Esophagus squamous epithelium (tissue), 4 donors: ENCODE results near the gene CAPNS2.

ENCODE experiments used
- CTCF ChIP-seq, 6 experiments: fragments of 450-650 bp in 4 of 6; fragments of 200-600 bp in 2 of 6; sonication (generic) in 2 of 6; IDR thresholded peaks; one replicate each; pipeline ENCODE4 v1.5.1; 2016 to 2019; ENCODE audit warnings: antibody characterized with exemption in 6 of 6, mild to moderate bottlenecking in 4 of 6, moderate library complexity in 4 of 6
- POLR2A ChIP-seq, 4 donors: fragments of 450-650 bp; IDR thresholded peaks; one replicate each; pipeline ENCODE4 v1.6.1; 2017; ENCODE audit warnings: antibody characterized with exemption in 4 of 4, mild to moderate bottlenecking in 4 of 4, moderate library complexity in 3 of 4

GRCh38 chr16:55572439-55572838 is 6.0 kb downstream of the CAPNS2 start:
- TF ChIP-seq CTCF (IDR thresholded peaks at IDR 0.05) (no peak), POLR2A (IDR thresholded peaks at IDR 0.05) (no peak)
